Adrenal gland (tissue), 19 donors: ENCODE measurements around the gene TTC23. TPM values are rescaled to one million over a fixed set of nuclear protein-coding genes. Genes with fewer than 3 reads are reported as not detected.

Experiments
- DNase-seq, 7 donors: peaks; one replicate each; pipeline ENCODE4 v3.0.0-alpha.2; 2019 to 2020
- H3K27ac ChIP-seq, 5 donors: fragments of 200-600 bp; sonication (generic) in 4 of 5; 1 replicate in 3 of 5; 2 replicates in 2 of 5; pipeline versions ENCODE4 v1.5.1 to v1.8.0; 2016 to 2020; ENCODE audit warnings: mild to moderate bottlenecking in 1 of 5
- H3K27me3 ChIP-seq: fragments of 200-600 bp; 2 replicates; pipeline ENCODE4 v1.8.0; 2021
- H3K36me3 ChIP-seq, 2 donors: fragments of 200-600 bp; replicated peaks in 1 of 2; 1 replicate in 1 of 2; 2 replicates in 1 of 2; pipeline versions ENCODE4 v1.5.1 to v1.8.0; 2018 to 2022
- H3K4me1 ChIP-seq, 2 donors: fragments of 200-600 bp; replicated peaks in 1 of 2; 1 replicate in 1 of 2; 2 replicates in 1 of 2; pipeline versions ENCODE4 v1.5.1 to v1.8.0; 2018 to 2021
- H3K4me3 ChIP-seq, 4 donors: fragments of 200-600 bp; sonication (generic) in 3 of 4; one replicate each; pipeline ENCODE4 v1.5.1; 2016 to 2018
- H3K9me3 ChIP-seq, 3 donors: fragments of 200-600 bp; sonication (generic) in 1 of 3; replicated peaks in 1 of 3; 1 replicate in 2 of 3; 2 replicates in 1 of 3; pipeline versions ENCODE4 v1.5.1 to v1.8.0; 2016 to 2021
- CTCF ChIP-seq, 6 experiments: fragments of 450-650 bp in 4 of 6; fragments of 200-600 bp in 2 of 6; sonication (generic) in 1 of 6; IDR thresholded peaks; 1 replicate in 5 of 6; 2 replicates in 1 of 6; pipeline versions ENCODE4 v1.5.1 to v1.8.0; 2016 to 2021; ENCODE audit warnings: antibody characterized with exemption in 6 of 6, mild to moderate bottlenecking in 2 of 6, moderate library complexity in 1 of 6
- POLR2A ChIP-seq, 2 donors: fragments of 450-650 bp; IDR thresholded peaks; one replicate each; pipeline ENCODE4 v1.6.1; 2017; ENCODE audit warnings: antibody characterized with exemption in 2 of 2, mild to moderate bottlenecking in 2 of 2, moderate library complexity in 1 of 2
- WGBS, 4 donors: extraction: QIAGEN DNeasy Blood & Tissue Kit in 2 of 4; methylation state at CpG; one replicate each; pipeline versions ENCODE4 v1.1.5 to v1.1.7; 2013 to 2017; 5-methylcytosine and 5-hydroxymethylcytosine counted together
- intact Hi-C, 2 donors: fragments of 100-400 bp; cut with DNase I; formaldehyde crosslinking; loops; one replicate each; pipeline versions ENCODE4 v1.14.1 to v1.15.0; 2022 to 2023
- long read RNA-seq, 10 donors: library from polyadenylated mRNA in 3 of 10; unstranded in 2 of 10; stranded (forward) in 1 of 10; transcript quantifications; one replicate each; pipeline ENCODE4 v2.0.0 and lab custom pipeline, GENCODE V29; 2021 to 2026
- polyA plus RNA-seq, 3 donors: library from polyadenylated mRNA; stranded (reverse); fragments of 200-250 nt in 2 of 3; fragments of 350-450 nt in 1 of 3; fragmentation: Illumina TruSeq in 1 of 3; extraction: RNeasy Lipid Tissue Mini Kit (QIAGEN cat#74804) in 1 of 3; gene quantifications; one replicate each; pipeline ENCODE4 v1.2.3, GENCODE V29; 2013 to 2014
- total RNA-seq, 9 donors: library from RNA; depleted of rRNA in 4 of 9; stranded (reverse); fragments of >200 nt in 4 of 9; fragments of 120-200 nt in 1 of 9; fragmentation: NEBNext Ultra II Directional in 1 of 9; extraction: Animal tissue kit (Norgen Biotek cat#: 25700) in 1 of 9; gene quantifications; one replicate each; pipeline versions ENCODE4 v1.1.0 to v1.2.4, GENCODE V29; 2013 to 2023
- donor health status: healthy with polysubstance abuse.
- donor health status: Bipolar disorder and iron deficiency.
- donor health status: DM: yes; HTN: yes; CAD: no.
- donor health status: DM: no; HTN: no; CAD: no.
- donor health status: DM: no; HTN: no; CAD: no.
- donor health status: DM: yes; HTN: yes; CAD: no.

Gene TTC23
- total RNA-seq: 10 to 100 TPM; 11.1 to 42.0 (median 27.4) TPM
- polyA plus RNA-seq: 10 to 100 TPM; 10.9 to 20.4 (median 16.2) TPM
- long read RNA-seq, donor 1: 0 reads
- long read RNA-seq, donor 2: 0 reads
- long read RNA-seq, donor 3: 0 reads
- long read RNA-seq, donor 4, partial matches to known transcripts: 0 of 4 reads
- long read RNA-seq, donor 4, other reads (novel, unspliced or antisense): 4 of 4 reads
- long read RNA-seq, donor 5, partial matches to known transcripts: 12 of 42 reads
- long read RNA-seq, donor 5, other reads (novel, unspliced or antisense): 30 of 42 reads
- long read RNA-seq, donor 6, partial matches to known transcripts: 0 of 4 reads
- long read RNA-seq, donor 6, other reads (novel, unspliced or antisense): 4 of 4 reads
- long read RNA-seq, donor 7: 0 reads
- long read RNA-seq, donor 8: 0 reads
- long read RNA-seq, donor 9, partial matches to known transcripts: 0 of 1 reads
- long read RNA-seq, donor 9, other reads (novel, unspliced or antisense): 0 of 1 reads
- long read RNA-seq, donor 10: 0 reads

- Histone ChIP-seq H3K4me1 (peaks cover 17 to 47% of the 10 kb centered on the region in 2 donors), H3K4me3 (peak within 1 kb of the TSS; percentile 13 to 79 (median 66)), H3K36me3 (no peaks in the 10 kb centered on the region), H3K27me3 (no peaks in the 10 kb centered on the region), H3K27ac (peak within 1 kb of the TSS; percentile 92 to 96 (median 93)), H3K9me3 (no peaks in the 10 kb centered on the region)
- 3 to 6% (median 4%) methylated on average over 14 of the region's 14 CpGs for WGBS, 4 donors
- TF ChIP-seq CTCF (IDR thresholded peaks at IDR 0.05) (no peak), POLR2A (IDR thresholded peaks at IDR 0.05) (peak in 1 of 2 donors; percentile 79)
- intact Hi-C loops: no loop called here
- DNase-seq: peak; percentile 46 to 76 (median 59)
Measured at GRCh38 chr15:99249270-99249841, at the start of gene TTC23. TTC23 (minus strand) TSS chr15:99249581; CDS start chr15:99228712, 20,869 bp downstream.

GRCh38 chr15:99296386-99296785, 47.0 kb upstream of the TTC23 start:
- Histone ChIP-seq H3K36me3 (no peaks in the 10 kb centered on the region), H3K27ac (no peak overlapping the region), H3K9me3 (no peaks in the 10 kb centered on the region), H3K4me3 (no peak overlapping the region), H3K4me1 (no peaks in the 10 kb centered on the region), H3K27me3 (no peaks in the 10 kb centered on the region)
- DNase-seq: no peak
- 91 to 96% (median 92%) methylated on average over 2 of the region's 2 CpGs for WGBS, 4 donors
- intact Hi-C loops: no loop called here
- TF ChIP-seq CTCF (IDR thresholded peaks at IDR 0.05) (no peak), POLR2A (IDR thresholded peaks at IDR 0.05) (no peak)

- H3K4me1 ChIP-seq: no peaks in the 10 kb centered on the region
- no peak overlapping the region for H3K27ac ChIP-seq
- no peak overlapping the region for H3K4me3 ChIP-seq
- DNase-seq: no peak
- no peak for TF ChIP-seq POLR2A (IDR thresholded peaks at IDR 0.05)
- TF ChIP-seq CTCF (IDR thresholded peaks at IDR 0.05): no peak
- intact Hi-C loops: no loop called here
- no peaks in the 10 kb centered on the region for H3K36me3 ChIP-seq
- no peaks in the 10 kb centered on the region for H3K27me3 ChIP-seq
- no peaks in the 10 kb centered on the region for H3K9me3 ChIP-seq
Measured at GRCh38 chr15:99295840-99296239, 46.5 kb upstream of the TTC23 start.

GRCh38 chr15:99291643-99292042, 42.3 kb upstream of the TTC23 start:
- Histone ChIP-seq H3K36me3 (no peaks in the 10 kb centered on the region), H3K27me3 (no peaks in the 10 kb centered on the region), H3K9me3 (no peaks in the 10 kb centered on the region), H3K27ac (no peak overlapping the region), H3K4me3 (no peak overlapping the region), H3K4me1 (no peaks in the 10 kb centered on the region)
- intact Hi-C loops: no loop called here
- DNase-seq: no peak
- TF ChIP-seq CTCF (IDR thresholded peaks at IDR 0.05) (no peak), POLR2A (IDR thresholded peaks at IDR 0.05) (no peak)
